HG03159 (cell line): ENCODE measurements around the gene EHD3.

Experiments
- ATAC-seq: cut with Tn5 transposase; IDR thresholded peaks from one replicate; pipeline ENCODE4 v1.9.1; 2021; ENCODE audit warnings: mild to moderate bottlenecking, moderate library complexity; ENCODE audit not compliant: unreplicated experiment

Gene EHD3

GRCh38 chr2:31235504-31235902 lies 1.6 kb downstream of the EHD3 start:
- no peak for ATAC-seq

- ATAC-seq: no peak
Measured at GRCh38 chr2:31236433-31237205, 2.7 kb downstream of the EHD3 start.

- ATAC-seq: no peak
Measured at GRCh38 chr2:31237348-31238017, 3.5 kb downstream of the EHD3 start.

- no peak for ATAC-seq
Measured at GRCh38 chr2:31238126-31238905, 4.4 kb downstream of the EHD3 start.

- ATAC-seq: no peak
Measured at GRCh38 chr2:31238906-31239592, 5.1 kb downstream of the EHD3 start.

GRCh38 chr2:31239593-31240177 lies 5.7 kb downstream of the EHD3 start:
- no peak for ATAC-seq

GRCh38 chr2:31240381-31241365 lies 6.7 kb downstream of the EHD3 start:
- no peak for ATAC-seq

- ATAC-seq: no peak
Measured at GRCh38 chr2:31241625-31242270, 7.8 kb downstream of the EHD3 start.

GRCh38 chr2:31243053-31243452 lies 9.1 kb downstream of the EHD3 start:
- ATAC-seq: no peak

GRCh38 chr2:31244101-31244500 lies 10.1 kb downstream of the EHD3 start:
- ATAC-seq: no peak

GRCh38 chr2:31246184-31246852 lies 12.4 kb downstream of the EHD3 start:
- ATAC-seq: no peak

- ATAC-seq: no peak
Measured at GRCh38 chr2:31247711-31248110, 13.8 kb downstream of the EHD3 start.

GRCh38 chr2:31248139-31248538 lies 14.2 kb downstream of the EHD3 start:
- no peak for ATAC-seq

- no peak for ATAC-seq
Measured at GRCh38 chr2:31249009-31249690, 15.2 kb downstream of the EHD3 start.

- ATAC-seq: no peak
Measured at GRCh38 chr2:31251018-31251417, 17.1 kb downstream of the EHD3 start.

GRCh38 chr2:31251851-31252250 lies 17.9 kb downstream of the EHD3 start:
- no peak for ATAC-seq

GRCh38 chr2:31253356-31254131 lies 19.6 kb downstream of the EHD3 start:
- ATAC-seq: no peak
